K562 (cell line): ENCODE measurements around the gene SLC66A2. TPM values are rescaled to one million over a fixed set of nuclear protein-coding genes. Genes with fewer than 3 reads are reported as not detected.

Experiments
- AFF1 ChIP-seq, 2 experiments: fragments of 450-650 bp; IDR thresholded peaks; 2 replicates each; pipeline ENCODE4 v1.6.1; 2018; ENCODE audit warnings: mild to moderate bottlenecking in 2 of 2, low read depth in 1 of 2; ENCODE audit not compliant: partially characterized antibody in 2 of 2
- BMI1 ChIP-seq: fragments of 150-350 bp; IDR thresholded peaks from 2 replicates; pipeline ENCODE4 v1.6.1; 2014; ENCODE audit warnings: low read length
- BRCA1 ChIP-seq, 2 experiments: fragments of 450-650 bp in 1 of 2; sonication (generic) in 1 of 2; formaldehyde crosslinking in 1 of 2; IDR thresholded peaks; 2 replicates each; pipeline versions ENCODE4 v1.5.0 to v1.6.1; 2017 to 2020; ENCODE audit warnings: mild to moderate bottlenecking in 1 of 2, missing genetic modification reagents in 1 of 2
- E2F3 ChIP-seq: fragments of 250-450 bp; sonication (Bioruptor Pico); IDR thresholded peaks from 2 replicates; pipeline ENCODE4 v1.4.0; 2020; ENCODE audit warnings: mild to moderate bottlenecking
- EWSR1 ChIP-seq: fragments of 450-650 bp; IDR thresholded peaks from 2 replicates; pipeline ENCODE4 v1.6.1; 2018; ENCODE audit warnings: borderline replicate concordance, mild to moderate bottlenecking, low read depth, moderate library complexity; ENCODE audit not compliant: partially characterized antibody
- HDAC3 ChIP-seq: fragments of 450-650 bp; IDR thresholded peaks from 2 replicates; pipeline ENCODE4 v1.6.1; 2018; ENCODE audit warnings: borderline replicate concordance, mild to moderate bottlenecking, moderate library complexity; ENCODE audit not compliant: partially characterized antibody
- HIVEP1 ChIP-seq: fragments of 250-450 bp; sonication (Bioruptor Pico); IDR thresholded peaks from 2 replicates; pipeline ENCODE4 v1.4.0; 2020; ENCODE audit warnings: mild to moderate bottlenecking
- KLF10 ChIP-seq: fragments of 250-450 bp; sonication (Bioruptor Pico); IDR thresholded peaks from 2 replicates; pipeline ENCODE4 v1.6.1; 2021; ENCODE audit warnings: matching md5 sums
- MYNN ChIP-seq, 2 experiments: sonication (generic); formaldehyde crosslinking in 1 of 2; IDR thresholded peaks; 2 replicates each; pipeline versions ENCODE4 v1.5.0 to v1.6.1; 2016 to 2020; ENCODE audit warnings: antibody characterized with exemption in 1 of 2, missing genetic modification reagents in 1 of 2
- NFXL1 ChIP-seq: fragments of 450-650 bp; formaldehyde crosslinking; IDR thresholded peaks from 2 replicates; pipeline ENCODE4 v1.4.0; 2021; ENCODE audit warnings: mild to moderate bottlenecking
- RBM22 ChIP-seq: fragments of 200-400 bp; formaldehyde crosslinking; IDR thresholded peaks from 2 replicates; pipeline ENCODE4 v1.6.1; 2018; ENCODE audit warnings: low read length, low read depth; ENCODE audit not compliant: poor library complexity, severe bottlenecking
- SMARCB1 ChIP-seq: IDR thresholded peaks from 2 replicates; pipeline ENCODE4 v1.6.1; 2011; ENCODE audit warnings: improper control_type of control experiment, low read depth; ENCODE audit not compliant: insufficient read length
- SRSF7 ChIP-seq: fragments of 200-400 bp; formaldehyde crosslinking; optimal IDR thresholded peaks from 2 replicates; pipeline ENCODE3; 2017; ENCODE audit warnings: mild to moderate bottlenecking, low read depth, low read length
- TEAD2 ChIP-seq: fragments of 450-650 bp; IDR thresholded peaks from 2 replicates; pipeline ENCODE4 v1.6.1; 2016; ENCODE audit warnings: missing genetic modification characterization, control low read depth, missing compliant biosample characterization
- TRIM25 ChIP-seq: fragments of 450-650 bp; IDR thresholded peaks from 2 replicates; pipeline ENCODE4 v1.7.0; 2016; ENCODE audit warnings: borderline replicate concordance
- WHSC1 ChIP-seq: IDR thresholded peaks from one replicate; pipeline ENCODE4 v1.6.1; 2012; ENCODE audit warnings: low read length, control low read depth, inconsistent platforms
- ZNF41 ChIP-seq: fragments of 250-450 bp; sonication (Bioruptor Pico); conservative IDR thresholded peaks from 2 replicates; pipeline ENCODE4 v1.4.0; 2020; ENCODE audit warnings: mild to moderate bottlenecking
- ZNF444 ChIP-seq: fragments of 250-450 bp; sonication (Bioruptor Pico); IDR thresholded peaks from 2 replicates; pipeline ENCODE4 v1.4.0; 2020; ENCODE audit warnings: mild to moderate bottlenecking, moderate library complexity
- ZNF512 ChIP-seq: IDR thresholded peaks from 2 replicates; pipeline ENCODE4 v1.6.1; 2016; ENCODE audit warnings: missing genetic modification characterization, missing compliant biosample characterization
- ZNF707 ChIP-seq: fragments of 250-450 bp; sonication (Bioruptor Pico); conservative IDR thresholded peaks from 2 replicates; pipeline ENCODE4 v1.8.0; 2022; ENCODE audit warnings: inconsistent platforms, mild to moderate bottlenecking, moderate library complexity
- polyA plus RNA-seq, 8 experiments: library from polyadenylated mRNA; depleted of rRNA in 4 of 8; stranded (reverse) in 5 of 8; unstranded in 3 of 8; fragments of >200 nt; fragmentation: Nextera tagmentation in 2 of 8; fragmentation: Illumina TruSeq in 1 of 8; extraction: Ambion mirVana in 2 of 8; extraction: Trizol in 1 of 8; gene quantifications; 2 replicates each; pipeline versions ENCODE4 v1.2.1 to v1.2.3, GENCODE V29; 2011 to 2014; ENCODE audit warnings: inconsistent platforms in 1 of 8, missing spikeins in 1 of 8
- total RNA-seq, 7 experiments: library from RNA; depleted of rRNA in 6 of 7; stranded (reverse); fragments of >200 nt in 6 of 7; fragmentation: Illumina TruSeq in 2 of 7; extraction: Trizol in 2 of 7; gene quantifications; 2 replicates each; pipeline versions ENCODE4 v1.2.1 to v1.2.3, GENCODE V29; 2011 to 2021; ENCODE audit warnings: low replicate concordance in 1 of 7
- TF ChIP-seq, protein P1 (sequence below), 2 experiments: fragments of 450-650 bp in 1 of 2; sonication (generic) in 1 of 2; formaldehyde crosslinking in 1 of 2; IDR thresholded peaks in 1 of 2; conservative IDR thresholded peaks in 1 of 2; 2 replicates each; pipeline versions ENCODE4 v1.6.1 to v1.8.1; 2016 to 2023; ENCODE audit warnings: mild to moderate bottlenecking in 2 of 2, moderate library complexity in 2 of 2, inconsistent platforms in 1 of 2, missing genetic modification reagents in 1 of 2

SLC66A2 gene
- total and polyA plus RNA-seq, 9 of the 15 experiments (the other 6 are each of a cell fraction or from before 2014, with no cell fraction given) = 0.25 to 17.5 (median 5.6) TPM

- no peak for TF ChIP-seq TRIM25
- TF ChIP-seq WHSC1 = no peak
- TF ChIP-seq SMARCB1 = no peak
- no peak for TF ChIP-seq BMI1
- TF ChIP-seq KLF10 (CRISPR knock-in tag) = no peak
- no peak for TF ChIP-seq TEAD2
- no peak for TF ChIP-seq ZNF707
- no peak for TF ChIP-seq MYNN (IDR thresholded peaks at IDR 0.05)
- no peak for TF ChIP-seq MYNN (CRISPR knock-in tag; IDR thresholded peaks at IDR 0.05)
- 0 out of 2 replicates have a peak, but pooled peaks have one; percentile 26 for TF ChIP-seq E2F3 (CRISPR knock-in tag)
- TF ChIP-seq ZNF41 (CRISPR knock-in tag) = no peak
- TF ChIP-seq RBM22 = no peak
- TF ChIP-seq AFF1 (IDR thresholded peaks at IDR 0.05; ENCODE audit: low read depth in 1 of 2, partially characterized antibody in 2 of 2) = no peak
- no peak for TF ChIP-seq BRCA1 (IDR thresholded peaks at IDR 0.05)
- no peak for TF ChIP-seq BRCA1 (CRISPR knock-in tag; IDR thresholded peaks at IDR 0.05)
- no peak for TF ChIP-seq HIVEP1 (CRISPR knock-in tag)
- TF ChIP-seq, protein P1, sequence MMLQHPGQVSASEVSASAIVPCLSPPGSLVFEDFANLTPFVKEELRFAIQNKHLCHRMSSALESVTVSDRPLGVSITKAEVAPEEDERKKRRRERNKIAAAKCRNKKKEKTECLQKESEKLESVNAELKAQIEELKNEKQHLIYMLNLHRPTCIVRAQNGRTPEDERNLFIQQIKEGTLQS (IDR thresholded peaks at IDR 0.05) = no peak
- TF ChIP-seq, protein P1 (CRISPR knock-in tag; conservative IDR thresholded peaks at IDR 0.05) = no peak
- no peak for TF ChIP-seq SRSF7
- TF ChIP-seq ZNF444 (CRISPR knock-in tag) = no peak
- TF ChIP-seq NFXL1 (CRISPR knock-in tag) = no peak
- TF ChIP-seq ZNF512 = no peak
- TF ChIP-seq EWSR1 = no peak
- TF ChIP-seq HDAC3 = no peak
These were observed 36.6 kb upstream of the SLC66A2 start (continued) for GRCh38 chr18:79988071-79988450.
